Liver (tissue), 3 donors: Measurements from ENCODE around the gene TCF12.
A peak's percentile ranks its signal among the peaks of the same experiment; 100 is the strongest.

Experiments used
- FOXA1 ChIP-seq: IDR thresholded peaks from 2 replicates; pipeline ENCODE4 v1.6.1; 2016; ENCODE audit warnings: antibody characterized with exemption
- GABPA ChIP-seq, 2 donors: IDR thresholded peaks in 1 of 2; conservative IDR thresholded peaks in 1 of 2; 2 replicates each; pipeline ENCODE4 v1.6.1; 2016; ENCODE audit warnings: antibody characterized with exemption in 2 of 2, mild to moderate bottlenecking in 1 of 2, moderate library complexity in 1 of 2
- JUND ChIP-seq, 2 donors: IDR thresholded peaks; 2 replicates each; pipeline ENCODE4 v1.6.1; 2016; ENCODE audit warnings: antibody characterized with exemption in 2 of 2
- NR2F2 ChIP-seq: IDR thresholded peaks from 2 replicates; pipeline ENCODE4 v1.6.1; 2016; ENCODE audit warnings: antibody characterized with exemption
- RXRA ChIP-seq, 2 donors: IDR thresholded peaks; 2 replicates each; pipeline ENCODE4 v1.6.1; 2017 to 2018; ENCODE audit warnings: antibody characterized with exemption in 2 of 2, mild to moderate bottlenecking in 1 of 2
- TAF1 ChIP-seq: conservative IDR thresholded peaks from 2 replicates; pipeline ENCODE4 v1.6.1; 2016; ENCODE audit warnings: antibody characterized with exemption, mild to moderate bottlenecking
- YY1 ChIP-seq: IDR thresholded peaks from 2 replicates; pipeline ENCODE4 v1.6.1; 2016; ENCODE audit warnings: antibody characterized with exemption, mild to moderate bottlenecking
- TF ChIP-seq, protein P1 (sequence below): fragments of 150-350 bp; IDR thresholded peaks from 2 replicates; pipeline ENCODE4 v1.5.1; 2017; ENCODE audit warnings: improper control_type of control experiment, low read depth, low read length; ENCODE audit not compliant: missing input control
- TF ChIP-seq, protein P2 (sequence below): IDR thresholded peaks from 2 replicates; pipeline ENCODE4 v1.6.1; 2016; ENCODE audit warnings: antibody characterized with exemption, mild to moderate bottlenecking
- TF ChIP-seq, protein P3 (sequence below): IDR thresholded peaks from 2 replicates; pipeline ENCODE4 v1.6.1; 2016; ENCODE audit warnings: antibody characterized with exemption
- TF ChIP-seq, protein P4 (sequence below): IDR thresholded peaks from 2 replicates; pipeline ENCODE4 v1.6.1; 2016; ENCODE audit warnings: antibody characterized with exemption
- TF ChIP-seq, protein P5 (sequence below): IDR thresholded peaks from 2 replicates; pipeline ENCODE4 v1.6.1; 2016; ENCODE audit warnings: antibody characterized with exemption
- donor health status: healthy.
- donor health status: healthy.

DNA sequence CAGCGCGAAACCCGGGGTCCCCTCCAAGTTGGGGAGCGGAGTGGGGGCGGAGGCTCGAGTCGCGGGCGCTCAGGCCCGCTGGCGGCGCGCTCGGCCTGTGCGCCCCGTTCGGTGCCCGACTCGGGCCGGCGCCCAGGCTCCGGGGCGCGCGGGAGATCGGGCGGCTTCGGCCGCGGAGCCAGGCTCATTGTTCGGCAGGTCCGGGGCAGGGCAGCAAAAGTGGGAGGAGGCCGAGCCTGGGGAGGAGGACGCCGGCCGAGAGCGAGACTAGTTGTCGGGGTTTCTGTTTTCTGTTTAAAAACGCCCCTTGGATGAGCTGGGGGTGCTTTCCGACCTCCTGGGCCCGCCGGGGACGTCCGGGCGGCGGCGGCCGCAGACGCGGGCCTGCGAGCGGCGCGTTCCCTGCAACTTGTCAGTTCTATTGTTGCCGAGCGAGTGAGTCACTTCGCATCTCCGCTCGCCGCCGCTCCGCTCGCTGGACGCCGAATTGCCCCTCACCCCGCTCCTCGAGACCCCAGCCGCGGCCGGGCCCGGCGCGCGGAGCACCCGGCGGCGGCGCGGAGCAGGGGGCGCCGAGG, 676 bp downstream of the TCF12 start:
- TF ChIP-seq, protein P1, sequence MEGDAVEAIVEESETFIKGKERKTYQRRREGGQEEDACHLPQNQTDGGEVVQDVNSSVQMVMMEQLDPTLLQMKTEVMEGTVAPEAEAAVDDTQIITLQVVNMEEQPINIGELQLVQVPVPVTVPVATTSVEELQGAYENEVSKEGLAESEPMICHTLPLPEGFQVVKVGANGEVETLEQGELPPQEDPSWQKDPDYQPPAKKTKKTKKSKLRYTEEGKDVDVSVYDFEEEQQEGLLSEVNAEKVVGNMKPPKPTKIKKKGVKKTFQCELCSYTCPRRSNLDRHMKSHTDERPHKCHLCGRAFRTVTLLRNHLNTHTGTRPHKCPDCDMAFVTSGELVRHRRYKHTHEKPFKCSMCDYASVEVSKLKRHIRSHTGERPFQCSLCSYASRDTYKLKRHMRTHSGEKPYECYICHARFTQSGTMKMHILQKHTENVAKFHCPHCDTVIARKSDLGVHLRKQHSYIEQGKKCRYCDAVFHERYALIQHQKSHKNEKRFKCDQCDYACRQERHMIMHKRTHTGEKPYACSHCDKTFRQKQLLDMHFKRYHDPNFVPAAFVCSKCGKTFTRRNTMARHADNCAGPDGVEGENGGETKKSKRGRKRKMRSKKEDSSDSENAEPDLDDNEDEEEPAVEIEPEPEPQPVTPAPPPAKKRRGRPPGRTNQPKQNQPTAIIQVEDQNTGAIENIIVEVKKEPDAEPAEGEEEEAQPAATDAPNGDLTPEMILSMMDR = peak; percentile 4
- TF ChIP-seq, protein P2, sequence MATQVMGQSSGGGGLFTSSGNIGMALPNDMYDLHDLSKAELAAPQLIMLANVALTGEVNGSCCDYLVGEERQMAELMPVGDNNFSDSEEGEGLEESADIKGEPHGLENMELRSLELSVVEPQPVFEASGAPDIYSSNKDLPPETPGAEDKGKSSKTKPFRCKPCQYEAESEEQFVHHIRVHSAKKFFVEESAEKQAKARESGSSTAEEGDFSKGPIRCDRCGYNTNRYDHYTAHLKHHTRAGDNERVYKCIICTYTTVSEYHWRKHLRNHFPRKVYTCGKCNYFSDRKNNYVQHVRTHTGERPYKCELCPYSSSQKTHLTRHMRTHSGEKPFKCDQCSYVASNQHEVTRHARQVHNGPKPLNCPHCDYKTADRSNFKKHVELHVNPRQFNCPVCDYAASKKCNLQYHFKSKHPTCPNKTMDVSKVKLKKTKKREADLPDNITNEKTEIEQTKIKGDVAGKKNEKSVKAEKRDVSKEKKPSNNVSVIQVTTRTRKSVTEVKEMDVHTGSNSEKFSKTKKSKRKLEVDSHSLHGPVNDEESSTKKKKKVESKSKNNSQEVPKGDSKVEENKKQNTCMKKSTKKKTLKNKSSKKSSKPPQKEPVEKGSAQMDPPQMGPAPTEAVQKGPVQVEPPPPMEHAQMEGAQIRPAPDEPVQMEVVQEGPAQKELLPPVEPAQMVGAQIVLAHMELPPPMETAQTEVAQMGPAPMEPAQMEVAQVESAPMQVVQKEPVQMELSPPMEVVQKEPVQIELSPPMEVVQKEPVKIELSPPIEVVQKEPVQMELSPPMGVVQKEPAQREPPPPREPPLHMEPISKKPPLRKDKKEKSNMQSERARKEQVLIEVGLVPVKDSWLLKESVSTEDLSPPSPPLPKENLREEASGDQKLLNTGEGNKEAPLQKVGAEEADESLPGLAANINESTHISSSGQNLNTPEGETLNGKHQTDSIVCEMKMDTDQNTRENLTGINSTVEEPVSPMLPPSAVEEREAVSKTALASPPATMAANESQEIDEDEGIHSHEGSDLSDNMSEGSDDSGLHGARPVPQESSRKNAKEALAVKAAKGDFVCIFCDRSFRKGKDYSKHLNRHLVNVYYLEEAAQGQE = no peak
- no peak for TF ChIP-seq TAF1
- no peak for TF ChIP-seq FOXA1
- TF ChIP-seq, protein P3, sequence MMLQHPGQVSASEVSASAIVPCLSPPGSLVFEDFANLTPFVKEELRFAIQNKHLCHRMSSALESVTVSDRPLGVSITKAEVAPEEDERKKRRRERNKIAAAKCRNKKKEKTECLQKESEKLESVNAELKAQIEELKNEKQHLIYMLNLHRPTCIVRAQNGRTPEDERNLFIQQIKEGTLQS = no peak
- TF ChIP-seq YY1 = no peak
- TF ChIP-seq, protein P4, sequence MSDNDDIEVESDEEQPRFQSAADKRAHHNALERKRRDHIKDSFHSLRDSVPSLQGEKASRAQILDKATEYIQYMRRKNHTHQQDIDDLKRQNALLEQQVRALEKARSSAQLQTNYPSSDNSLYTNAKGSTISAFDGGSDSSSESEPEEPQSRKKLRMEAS = no peak
- no peak for TF ChIP-seq RXRA (IDR thresholded peaks at IDR 0.05)
- no peak for TF ChIP-seq NR2F2
- TF ChIP-seq, protein P5, sequence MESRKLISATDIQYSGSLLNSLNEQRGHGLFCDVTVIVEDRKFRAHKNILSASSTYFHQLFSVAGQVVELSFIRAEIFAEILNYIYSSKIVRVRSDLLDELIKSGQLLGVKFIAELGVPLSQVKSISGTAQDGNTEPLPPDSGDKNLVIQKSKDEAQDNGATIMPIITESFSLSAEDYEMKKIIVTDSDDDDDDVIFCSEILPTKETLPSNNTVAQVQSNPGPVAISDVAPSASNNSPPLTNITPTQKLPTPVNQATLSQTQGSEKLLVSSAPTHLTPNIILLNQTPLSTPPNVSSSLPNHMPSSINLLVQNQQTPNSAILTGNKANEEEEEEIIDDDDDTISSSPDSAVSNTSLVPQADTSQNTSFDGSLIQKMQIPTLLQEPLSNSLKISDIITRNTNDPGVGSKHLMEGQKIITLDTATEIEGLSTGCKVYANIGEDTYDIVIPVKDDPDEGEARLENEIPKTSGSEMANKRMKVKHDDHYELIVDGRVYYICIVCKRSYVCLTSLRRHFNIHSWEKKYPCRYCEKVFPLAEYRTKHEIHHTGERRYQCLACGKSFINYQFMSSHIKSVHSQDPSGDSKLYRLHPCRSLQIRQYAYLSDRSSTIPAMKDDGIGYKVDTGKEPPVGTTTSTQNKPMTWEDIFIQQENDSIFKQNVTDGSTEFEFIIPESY = no peak
- no peak for TF ChIP-seq GABPA (IDR thresholded peaks at IDR 0.05 in 1 of 2, conservative IDR thresholded peaks at IDR 0.05 in 1 of 2)
- TF ChIP-seq JUND (IDR thresholded peaks at IDR 0.05) = no peak
